IMR-90 (cell line): ENCODE measurements around the gene POLR1D. TPM values are rescaled to one million over a fixed set of nuclear protein-coding genes. Genes with fewer than 3 reads are reported as not detected.

Experiments
- ATAC-seq: fragments of 200-7000 bp; cut with Tn5 transposase; 2 replicates; pipeline ENCODE4 v1.9.1; 2020; ENCODE audit warnings: low read depth, mild to moderate bottlenecking, moderate library complexity
- BruUV-seq: library from RNA; stranded (reverse); fragments of 400-500 nt; replicated peaks from 2 replicates; lab custom pipeline; 2021; lab: Mats Ljungman, UMichigan
- CTCF ChIA-PET: fragments of 300-600 bp; formaldehyde crosslinking; extraction: SDS; loops from one replicate; lab custom pipeline; 2021; ENCODE audit warnings: antibody characterized with exemption; lab: Yijun Ruan, JAX
- POLR2A ChIA-PET: fragments of 300-600 bp; sonication (Branson Sonifier 250); formaldehyde crosslinking; loops from one replicate; lab custom pipeline; 2022; ENCODE audit warnings: antibody characterized with exemption; ENCODE audit not compliant: unreplicated experiment; lab: Charles Lee
- DNase-seq: peaks from one replicate; pipeline ENCODE4 v3.0.0; 2013
- H2AFZ ChIP-seq: replicated peaks from 2 replicates; pipeline ENCODE3; 2013; ENCODE audit warnings: low read length, mild to moderate bottlenecking; ENCODE audit not compliant: poor library complexity
- H2AK5ac ChIP-seq: 2 replicates; pipeline ENCODE4 v1.6.1; 2013; ENCODE audit warnings: low read depth, low read length, inconsistent platforms
- H2AK9ac ChIP-seq: replicated peaks from 2 replicates; pipeline ENCODE3; 2013; ENCODE audit warnings: mild to moderate bottlenecking, low read depth, low read length, moderate library complexity; ENCODE audit not compliant: poor library complexity
- H2BK120ac ChIP-seq: 2 replicates; pipeline ENCODE4 v1.6.1; 2013; ENCODE audit warnings: low read depth, low read length, inconsistent platforms
- H2BK15ac ChIP-seq: 3 replicates; pipeline ENCODE4 v1.6.1; 2013; ENCODE audit warnings: low read depth, low read length, inconsistent platforms
- H2BK20ac ChIP-seq: 2 replicates; pipeline ENCODE4 v1.6.1; 2013; ENCODE audit warnings: low read depth, mild to moderate bottlenecking, inconsistent platforms, low read length, moderate library complexity
- H2BK5ac ChIP-seq: 2 replicates; pipeline ENCODE4 v1.6.1; 2013; ENCODE audit warnings: mild to moderate bottlenecking, low read depth, low read length, inconsistent platforms; ENCODE audit not compliant: poor library complexity, severe bottlenecking
- H3K14ac ChIP-seq: replicated peaks from 2 replicates; pipeline ENCODE4 v1.6.1; 2013; ENCODE audit warnings: low read depth, low read length, inconsistent platforms
- H3K18ac ChIP-seq: 2 replicates; pipeline ENCODE4 v1.6.1; 2013; ENCODE audit warnings: low read depth, low read length, control low read depth
- H3K23ac ChIP-seq: 2 replicates; pipeline ENCODE4 v1.6.1; 2013; ENCODE audit warnings: low read depth, low read length, inconsistent platforms
- H3K27ac ChIP-seq: 2 replicates; pipeline ENCODE4 v1.5.1; 2013; ENCODE audit warnings: mild to moderate bottlenecking, control low read depth, low read length; ENCODE audit not compliant: insufficient read depth
- H3K27me3 ChIP-seq: 2 replicates; pipeline ENCODE4 v1.6.1; 2013; ENCODE audit warnings: low read length; ENCODE audit not compliant: control insufficient read depth, insufficient read depth
- H3K36me3 ChIP-seq: 2 replicates; pipeline ENCODE4 v1.6.1; 2013; ENCODE audit warnings: low read length, mixed read lengths; ENCODE audit not compliant: control insufficient read depth, insufficient read depth
- H3K4ac ChIP-seq: 2 replicates; pipeline ENCODE4 v1.6.1; 2013; ENCODE audit warnings: low read depth, low read length, inconsistent platforms
- H3K4me1 ChIP-seq: 2 replicates; pipeline ENCODE4 v1.6.1; 2013; ENCODE audit warnings: low read length, mixed read lengths; ENCODE audit not compliant: control insufficient read depth, insufficient read depth
- H3K4me2 ChIP-seq: 2 replicates; pipeline ENCODE4 v1.6.1; 2013; ENCODE audit warnings: low read depth, mild to moderate bottlenecking, control low read depth, low read length, moderate library complexity
- H3K4me3 ChIP-seq: 2 replicates; pipeline ENCODE4 v1.5.1; 2013; ENCODE audit warnings: low read depth, mild to moderate bottlenecking, control low read depth, low read length, moderate library complexity; ENCODE audit not compliant: insufficient read depth
- H3K56ac ChIP-seq: 2 replicates; pipeline ENCODE4 v1.6.1; 2013; ENCODE audit warnings: low read length, inconsistent platforms; ENCODE audit not compliant: insufficient read depth; ENCODE audit errors: extremely low read depth
- H3K79me1 ChIP-seq, 2 experiments: 2 replicates each; pipeline ENCODE4 v1.6.1; 2013; ENCODE audit warnings: low read length in 2 of 2, inconsistent platforms in 1 of 2, low read depth in 1 of 2
- H3K9ac ChIP-seq: 2 replicates; pipeline ENCODE4 v1.6.1; 2013; ENCODE audit warnings: low read depth, low read length, control low read depth
- H3K9me1 ChIP-seq: 2 replicates; pipeline ENCODE4 v1.6.1; 2013; ENCODE audit warnings: low read length, inconsistent platforms; ENCODE audit not compliant: insufficient read depth
- H3K9me3 ChIP-seq: 2 replicates; pipeline ENCODE4 v1.6.1; 2013; ENCODE audit warnings: low read length; ENCODE audit not compliant: control insufficient read depth, insufficient read depth
- H4K20me1 ChIP-seq: 2 replicates; pipeline ENCODE4 v1.6.1; 2013; ENCODE audit warnings: low read length, inconsistent platforms; ENCODE audit not compliant: insufficient read depth
- H4K5ac ChIP-seq: 2 replicates; pipeline ENCODE4 v1.6.1; 2013; ENCODE audit warnings: mild to moderate bottlenecking, low read depth, low read length, control low read depth
- H4K8ac ChIP-seq, 2 experiments: 2 replicates each; pipeline ENCODE4 v1.6.1; 2013; ENCODE audit warnings: low read depth in 2 of 2, low read length in 2 of 2, control low read depth in 1 of 2, inconsistent platforms in 1 of 2
- H4K91ac ChIP-seq: 2 replicates; pipeline ENCODE4 v1.6.1; 2013; ENCODE audit warnings: low read depth, low read length, inconsistent platforms; ENCODE audit not compliant: insufficient read depth
- CEBPB ChIP-seq: IDR thresholded peaks from 2 replicates; pipeline ENCODE4 v1.6.1; 2012; ENCODE audit warnings: low read depth, low read length, improper control_type of control experiment
- CTCF ChIP-seq: conservative IDR thresholded peaks from 2 replicates; pipeline ENCODE4 v1.5.1; 2012; ENCODE audit warnings: mild to moderate bottlenecking, low read depth, low read length, improper control_type of control experiment
- MAFK ChIP-seq: IDR thresholded peaks from 2 replicates; pipeline ENCODE4 v1.6.1; 2012; ENCODE audit warnings: low read depth, low read length, improper control_type of control experiment
- MXI1 ChIP-seq: IDR thresholded peaks from 2 replicates; pipeline ENCODE4 v1.6.1; 2012; ENCODE audit warnings: low read depth, mild to moderate bottlenecking, low read length, moderate library complexity, borderline replicate concordance
- RCOR1 ChIP-seq: IDR thresholded peaks from 2 replicates; pipeline ENCODE4 v1.6.1; 2012; ENCODE audit warnings: mild to moderate bottlenecking, low read length, improper control_type of control experiment; ENCODE audit not compliant: insufficient replicate concordance
- RFX5 ChIP-seq: IDR thresholded peaks from 2 replicates; pipeline ENCODE4 v1.8.0; 2012; ENCODE audit warnings: low read depth, mild to moderate bottlenecking, low read length, moderate library complexity
- SMC3 ChIP-seq: fragments of 150-350 bp; IDR thresholded peaks from 2 replicates; pipeline ENCODE4 v1.6.1; 2016; ENCODE audit warnings: low read depth, mild to moderate bottlenecking, antibody characterized with exemption, low read length, moderate library complexity
- WGBS, 2 experiments: methylation state at CpG; one replicate each; pipeline versions ENCODE4 v1.1.5 to v1.1.7; 2013; ENCODE audit warnings: missing lambda C conversion rate in 2 of 2; ENCODE audit not compliant: insufficient read length in 1 of 2; ENCODE audit errors: extremely low coverage in 2 of 2; 5-methylcytosine and 5-hydroxymethylcytosine counted together
- dilution Hi-C: fragments of 300-500 bp; cut with HindIII; formaldehyde crosslinking; loops from one replicate; pipeline ENCODE4 v1.14.3; 2018; ENCODE audit warnings: low sequenced_read_pairs; ENCODE audit not compliant: unreplicated experiment
- in situ Hi-C: fragments of 300-500 bp; cut with MboI; formaldehyde crosslinking; loops from 3 replicates; pipeline ENCODE4 v1.14.3; 2019; ENCODE audit warnings: low sequenced_read_pairs, inconsistent platforms, mixed read lengths
- intact Hi-C: fragments of 100-400 bp; cut with micrococcal nuclease; formaldehyde crosslinking; loops from 2 replicates; pipeline ENCODE4 v1.10.0; 2022
- polyA plus RNA-seq, 3 experiments: library from polyadenylated mRNA; depleted of rRNA; stranded (reverse); fragments of >200 nt; gene quantifications; 2 replicates each; pipeline ENCODE4 v1.2.3, GENCODE V29; 2012; ENCODE audit warnings: low replicate concordance in 1 of 3
- total RNA-seq: library from RNA; depleted of rRNA; stranded (reverse); fragments of >200 nt; gene quantifications from 2 replicates; pipeline ENCODE4 v1.2.3, GENCODE V29; 2012

Gene POLR1D
- total and polyA plus RNA-seq, 2 of the 4 experiments (the other 2 are of a cell fraction): 65.4 to 110 TPM

- Histone ChIP-seq H3K9me3 (no peaks in the 10 kb centered on the region), H3K27me3 (no peaks in the 10 kb centered on the region), H4K8ac (no peak overlapping the region), H3K18ac (no peak overlapping the region), H4K91ac (no peak overlapping the region), H3K56ac (no peak overlapping the region), H3K23ac (no peak overlapping the region), H3K4me3 (no peak overlapping the region), H2AFZ (no peak overlapping the region), H2BK120ac (no peak overlapping the region), H2BK5ac (no peak overlapping the region), H3K36me3 (peaks cover 2% of the 10 kb centered on the region), H3K9ac (no peak overlapping the region), H3K27ac (no peak overlapping the region), H3K4me1 (peaks cover 3% of the 10 kb centered on the region), H3K4me2 (no peak overlapping the region), H2BK20ac (no peak overlapping the region), H2BK15ac (no peak overlapping the region), H3K4ac (no peak overlapping the region), H3K79me1 (peaks cover 34 to 51% of the 10 kb centered on the region in 2 experiments), H2AK5ac (no peak overlapping the region), H3K14ac (no peak overlapping the region), H4K5ac (no peak overlapping the region), H3K9me1 (peaks cover 8% of the 10 kb centered on the region), H2AK9ac (no peak overlapping the region), H4K20me1 (peaks cover 32% of the 10 kb centered on the region)
- in situ Hi-C loops (no loop called here), intact Hi-C loops (no loop called here), dilution Hi-C loops (no loop called here)
- DNase-seq: no peak
- ChIA-PET CTCF (interaction anchor here (1.1 kb wide), 1 partner anchor 191 kb away, joined by 5 read pairs; no protein-coding TSS in a partner anchor), POLR2A (no interaction called here)
- no TSS peak for BruUV-seq
- TF ChIP-seq SMC3: no peak
- no peak for TF ChIP-seq CTCF
- no peak for TF ChIP-seq MAFK
- no peak for TF ChIP-seq MXI1
- TF ChIP-seq RCOR1: no peak
- TF ChIP-seq RFX5: no peak
- no peak for TF ChIP-seq CEBPB
- WGBS, 2 experiments: no CpG with 5 or more reads among the region's 1 CpG
- no peak for ATAC-seq
These were observed 13.6 kb downstream of the POLR1D start for GRCh38 chr13:27635266-27635665.
